CD4-positive, alpha-beta T cell treated with Interleukin-6 at 100 ng/mL for 8 hours (primary cell): ENCODE results near the gene SLC38A8.

Experiments
- DNase-seq: peaks from one replicate; pipeline ENCODE4 v3.0.0-alpha.2; 2020; ENCODE audit warnings: mixed read lengths, low spot score

The SLC38A8 gene

GRCh38 chr16:84068783-84069462, 26.3 kb upstream of the SLC38A8 start:
- DNase-seq = no peak

- no peak for DNase-seq
These were observed 25.4 kb upstream of the SLC38A8 start for GRCh38 chr16:84068041-84068440.

GRCh38 chr16:84067640-84068039, 25.0 kb upstream of the SLC38A8 start:
- no peak for DNase-seq

GRCh38 chr16:84065536-84066132, 23.0 kb upstream of the SLC38A8 start:
- no peak for DNase-seq

GRCh38 chr16:84063980-84064379, 21.4 kb upstream of the SLC38A8 start:
- no peak for DNase-seq

GRCh38 chr16:84062734-84063640, 20.4 kb upstream of the SLC38A8 start:
- DNase-seq = peak; percentile 32

- DNase-seq = no peak
These were observed 18.7 kb upstream of the SLC38A8 start for GRCh38 chr16:84061236-84061819.

- no peak for DNase-seq
These were observed 17.6 kb upstream of the SLC38A8 start for GRCh38 chr16:84059946-84060901.

GRCh38 chr16:84059111-84059510, 16.5 kb upstream of the SLC38A8 start:
- no peak for DNase-seq

- DNase-seq = no peak
These were observed 16.1 kb upstream of the SLC38A8 start for GRCh38 chr16:84058664-84059063.

- DNase-seq = no peak
These were observed 15.6 kb upstream of the SLC38A8 start for GRCh38 chr16:84058211-84058610.

GRCh38 chr16:84056933-84057332, 14.3 kb upstream of the SLC38A8 start:
- DNase-seq = no peak

GRCh38 chr16:84055801-84056634, 13.4 kb upstream of the SLC38A8 start:
- no peak for DNase-seq

- DNase-seq = no peak
These were observed 12.8 kb upstream of the SLC38A8 start for GRCh38 chr16:84055366-84055765.

GRCh38 chr16:84054916-84055315, 12.3 kb upstream of the SLC38A8 start:
- DNase-seq = no peak

GRCh38 chr16:84054271-84054670, 11.7 kb upstream of the SLC38A8 start:
- no peak for DNase-seq

- no peak for DNase-seq
These were observed 10.6 kb upstream of the SLC38A8 start for GRCh38 chr16:84053237-84053636.

- DNase-seq = no peak
These were observed 9.6 kb upstream of the SLC38A8 start for GRCh38 chr16:84052071-84052622.

GRCh38 chr16:84050316-84050715, 7.7 kb upstream of the SLC38A8 start:
- DNase-seq = no peak

- DNase-seq = no peak
These were observed 6.9 kb upstream of the SLC38A8 start for GRCh38 chr16:84049403-84050060.
